Raji (cell line): ENCODE measurements around the gene PTPN1.

Source experiments
- POLR2A ChIP-seq: IDR thresholded peaks from 2 replicates; pipeline ENCODE4 v1.6.1; 2011; ENCODE audit warnings: low read depth, low read length, control low read depth; ENCODE audit not compliant: insufficient read depth

The PTPN1 gene

DNA sequence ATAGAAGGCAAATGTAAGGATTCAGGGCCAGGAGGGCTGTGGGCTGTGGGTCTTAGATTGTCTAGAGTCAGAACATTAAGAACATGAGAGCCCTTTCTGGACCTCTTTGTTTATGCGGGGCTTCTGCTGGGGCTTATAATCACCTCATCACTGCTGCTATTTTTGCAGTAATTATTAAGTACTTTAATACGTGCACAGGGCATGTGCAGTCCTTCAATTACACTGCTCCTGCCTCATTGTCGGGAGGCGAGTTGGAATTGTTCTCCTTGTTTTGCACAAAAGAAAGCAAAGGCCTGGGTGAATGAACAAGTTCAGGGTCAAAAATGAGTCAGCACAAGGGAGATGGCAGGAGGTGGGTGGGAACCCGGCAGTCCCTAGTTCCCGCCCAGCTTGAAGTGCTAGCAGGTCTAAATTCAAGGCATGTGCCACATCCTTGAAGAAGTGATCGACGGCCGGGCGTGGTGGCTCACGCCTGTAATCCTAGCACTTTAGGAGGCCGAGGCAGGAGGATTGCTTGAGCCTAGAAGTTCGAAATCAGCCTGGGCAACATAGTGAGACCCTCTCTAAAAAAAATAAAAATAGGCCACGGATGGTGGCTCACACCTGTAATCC, 34.4 kb upstream of the PTPN1 start:
- TF ChIP-seq POLR2A, result no peak

DNA sequence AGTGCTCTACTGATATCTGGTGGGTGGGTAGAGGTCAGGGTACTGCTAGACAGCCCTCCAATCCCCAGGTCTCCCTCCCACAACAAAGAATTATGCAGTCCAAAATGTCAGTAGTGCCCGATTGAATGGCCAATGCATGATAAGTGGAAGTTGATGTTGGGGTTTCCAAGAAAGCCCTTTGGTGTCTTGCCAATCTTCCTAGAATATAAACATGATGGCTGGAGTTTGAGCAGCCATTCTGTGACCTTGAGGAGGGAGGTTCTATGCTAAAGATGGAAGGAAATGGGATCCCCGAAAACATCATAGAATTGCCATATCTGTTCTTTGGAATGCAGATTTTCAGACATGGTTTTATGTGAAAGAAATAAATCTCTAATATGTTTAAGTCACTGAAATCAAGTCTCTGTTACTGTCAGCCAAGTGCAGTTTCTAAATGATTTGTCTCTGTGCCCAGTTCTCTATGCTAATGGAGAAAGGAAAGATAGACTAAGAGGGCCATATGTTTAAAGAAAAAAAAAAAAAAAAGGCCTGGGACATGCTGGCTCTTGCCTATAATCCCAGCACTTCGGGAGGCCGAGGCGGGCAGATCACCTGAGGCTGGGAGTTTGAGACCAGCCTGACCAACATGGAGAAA, 32.8 kb upstream of the PTPN1 start:
- TF ChIP-seq POLR2A, result no peak

DNA sequence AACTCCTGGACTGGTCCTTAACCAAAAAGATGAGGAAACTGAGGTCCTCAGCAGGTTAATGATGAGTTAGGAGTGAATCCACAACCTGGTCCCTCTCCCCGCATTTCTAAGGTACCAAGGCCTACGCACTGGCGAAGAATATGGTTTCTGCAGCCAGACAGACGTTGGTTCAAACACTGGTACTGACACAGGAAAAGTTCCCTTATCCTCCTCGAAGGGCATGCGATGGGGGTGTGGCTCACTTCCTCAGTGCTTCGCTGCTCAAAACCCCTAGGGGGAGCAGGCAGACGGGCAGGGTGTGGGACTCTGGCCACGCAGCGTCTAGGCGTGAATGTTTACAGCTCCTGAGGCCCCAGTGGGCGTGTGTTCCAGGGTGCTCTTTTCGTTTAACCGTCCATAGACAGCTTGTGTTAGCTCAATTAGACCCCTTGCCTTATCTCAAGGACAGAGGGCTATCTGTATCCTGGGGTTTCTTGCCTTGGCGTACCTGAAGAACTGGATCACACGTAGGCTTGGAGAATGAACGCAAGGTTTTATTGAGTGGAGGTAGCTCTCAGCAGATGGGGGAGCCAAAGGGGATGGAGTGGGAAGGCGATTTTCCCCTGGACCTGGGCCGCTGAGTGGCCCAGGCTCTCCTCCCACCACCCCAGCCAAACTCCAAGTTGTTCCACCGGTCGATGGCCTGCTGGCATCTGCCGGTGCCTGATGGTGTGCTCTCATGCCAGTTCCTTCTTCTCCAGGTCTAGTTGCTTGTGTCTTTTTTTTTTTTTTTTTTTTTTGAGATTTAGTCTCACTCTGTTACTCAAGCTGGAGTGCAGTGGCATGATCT, 31.8 kb upstream of the PTPN1 start:
- no peak for TF ChIP-seq POLR2A

DNA sequence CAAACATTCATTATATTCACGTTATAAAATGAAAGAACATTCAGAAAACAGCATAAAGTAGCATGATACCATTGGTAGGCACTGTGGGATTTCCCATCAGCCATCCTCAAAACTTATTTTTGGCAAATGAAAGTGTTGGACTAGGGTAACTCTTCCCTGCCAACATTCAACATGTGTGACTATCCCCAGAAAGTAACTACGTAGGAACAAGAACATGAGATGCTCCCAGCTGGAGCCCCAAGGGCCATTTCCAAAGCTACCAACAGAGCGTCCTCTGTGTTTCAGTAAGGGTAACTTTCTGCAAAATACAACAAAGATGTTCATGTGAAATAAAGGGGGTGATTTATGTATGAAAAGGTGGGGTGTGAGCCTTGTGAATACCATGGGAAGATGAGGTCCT, 28.4 kb upstream of the PTPN1 start:
- TF ChIP-seq POLR2A, result no peak

DNA sequence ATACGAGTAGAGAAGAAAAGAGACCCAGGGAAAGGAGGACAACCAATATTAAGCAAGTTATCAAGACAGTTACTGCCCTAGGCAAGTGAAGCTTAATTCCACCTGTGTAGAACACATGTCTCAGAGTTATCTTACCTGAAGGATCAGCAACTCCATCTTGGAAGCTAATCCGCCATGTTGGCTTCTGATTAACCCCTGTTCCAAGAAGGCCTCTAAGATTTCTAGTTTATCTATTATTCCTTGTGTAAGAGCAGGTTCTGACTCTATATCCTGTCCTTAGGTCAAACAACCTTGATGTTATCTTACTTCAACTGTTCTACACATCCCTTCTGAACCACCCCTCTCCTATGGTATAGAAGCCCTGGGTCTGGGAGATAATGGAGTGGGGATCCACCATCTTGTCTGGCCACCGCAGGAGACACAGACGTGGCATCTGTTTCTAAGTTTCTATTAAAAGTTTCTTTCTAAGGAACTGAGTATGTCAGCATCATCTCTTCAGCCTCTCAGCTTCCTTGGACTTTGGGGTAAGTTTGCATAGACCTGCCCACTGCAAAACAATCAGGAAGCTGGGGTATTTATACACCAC, 27.7 kb upstream of the PTPN1 start:
- TF ChIP-seq POLR2A, result no peak

DNA sequence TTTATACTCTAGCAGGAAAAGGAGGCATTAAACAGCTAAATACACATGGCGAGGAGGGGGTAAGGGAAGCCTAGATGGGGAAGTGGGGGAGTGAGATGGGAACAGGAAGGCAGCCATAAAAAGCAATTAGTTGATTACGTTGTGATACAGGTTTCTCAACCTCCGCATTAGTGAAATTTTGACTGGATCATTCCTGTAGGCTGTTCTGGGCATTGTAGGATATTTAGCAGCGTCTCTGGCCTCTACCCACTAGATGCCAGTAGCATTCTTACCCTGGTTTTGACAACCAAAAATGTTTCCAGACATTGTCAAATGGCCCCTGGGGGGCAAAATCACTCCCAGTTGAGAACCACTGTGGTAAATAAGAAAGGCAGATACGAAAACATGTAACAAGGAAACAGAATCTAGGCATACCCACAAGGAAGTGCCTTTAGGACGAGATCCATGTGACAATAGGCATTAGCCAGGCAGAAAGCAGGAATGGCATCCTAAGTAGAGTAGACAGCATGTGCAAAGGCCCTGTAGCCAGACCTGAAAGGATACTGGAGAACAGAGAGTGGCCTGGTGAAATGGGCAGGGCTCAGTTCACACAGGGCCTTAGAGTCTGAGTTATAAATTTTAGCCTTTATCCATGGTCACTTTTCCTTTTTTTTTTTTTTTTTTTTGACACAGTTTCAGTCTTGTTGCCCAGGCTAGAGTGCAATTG, 25.8 kb upstream of the PTPN1 start:
- no peak for TF ChIP-seq POLR2A

DNA sequence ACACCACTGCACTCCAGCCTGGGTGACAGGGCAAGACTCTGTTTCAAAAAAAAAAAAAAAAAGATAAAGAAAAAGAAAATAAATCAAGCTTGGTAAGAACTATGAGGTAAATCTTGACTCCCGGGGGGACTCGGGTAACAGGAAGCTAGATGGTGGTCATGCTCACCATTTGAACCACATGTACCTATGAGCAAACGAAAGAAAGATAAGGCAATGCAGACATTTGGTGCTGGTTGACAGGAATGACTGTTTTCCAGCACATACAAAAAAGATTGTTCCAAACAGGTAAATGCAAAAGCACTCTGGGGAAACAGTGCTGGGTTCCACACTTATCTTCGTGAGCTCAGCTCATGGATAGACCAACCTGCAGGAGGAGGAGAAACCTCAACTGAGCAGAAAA, 22.8 kb upstream of the PTPN1 start:
- no peak for TF ChIP-seq POLR2A

DNA sequence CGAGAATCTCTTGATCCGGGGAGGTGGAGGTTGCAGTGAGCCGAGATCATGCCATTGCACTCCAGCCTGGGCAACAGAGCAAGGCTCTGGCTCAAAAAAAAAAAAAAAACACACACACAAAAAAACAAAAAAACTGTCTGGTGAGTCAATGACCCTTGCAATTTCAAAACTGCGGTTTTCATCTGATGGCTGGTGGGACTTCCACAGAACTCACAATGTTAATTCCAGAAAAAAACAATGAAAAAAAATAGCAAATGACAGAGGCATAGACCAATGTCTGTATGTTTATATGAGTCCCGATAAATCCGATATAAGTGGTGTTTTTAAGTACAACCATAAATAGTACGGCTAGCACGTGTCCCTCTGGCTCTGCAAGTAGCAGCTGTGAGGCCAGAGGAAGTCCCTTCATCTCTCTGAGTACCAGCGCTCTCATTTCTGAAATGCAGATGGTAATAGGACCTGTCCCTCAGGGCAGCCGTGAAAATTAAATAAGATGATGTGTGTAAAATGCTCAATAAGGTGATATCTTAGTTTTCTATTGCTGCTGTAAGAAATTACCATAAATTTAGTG, 21.9 kb upstream of the PTPN1 start:
- no peak for TF ChIP-seq POLR2A

DNA sequence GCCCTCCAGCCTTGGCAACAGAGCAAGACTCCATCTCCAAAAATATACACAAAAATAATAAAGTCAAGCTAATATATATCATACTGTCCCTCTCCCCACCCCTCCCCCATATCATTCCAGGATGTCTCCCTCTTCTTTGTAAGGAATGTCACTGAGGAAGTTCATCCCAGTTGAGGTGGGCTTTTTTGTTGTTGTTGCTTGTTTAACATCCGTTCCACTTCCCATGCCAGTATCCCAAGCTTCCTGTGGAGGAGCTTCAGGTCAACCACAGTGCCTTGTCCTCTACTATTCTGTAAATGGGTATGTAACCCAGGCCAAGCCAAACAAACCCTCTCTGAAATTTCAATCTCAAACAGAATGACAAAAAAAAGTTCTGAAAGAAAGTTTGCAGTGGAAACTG, 19.0 kb upstream of the PTPN1 start:
- TF ChIP-seq POLR2A, result no peak

DNA sequence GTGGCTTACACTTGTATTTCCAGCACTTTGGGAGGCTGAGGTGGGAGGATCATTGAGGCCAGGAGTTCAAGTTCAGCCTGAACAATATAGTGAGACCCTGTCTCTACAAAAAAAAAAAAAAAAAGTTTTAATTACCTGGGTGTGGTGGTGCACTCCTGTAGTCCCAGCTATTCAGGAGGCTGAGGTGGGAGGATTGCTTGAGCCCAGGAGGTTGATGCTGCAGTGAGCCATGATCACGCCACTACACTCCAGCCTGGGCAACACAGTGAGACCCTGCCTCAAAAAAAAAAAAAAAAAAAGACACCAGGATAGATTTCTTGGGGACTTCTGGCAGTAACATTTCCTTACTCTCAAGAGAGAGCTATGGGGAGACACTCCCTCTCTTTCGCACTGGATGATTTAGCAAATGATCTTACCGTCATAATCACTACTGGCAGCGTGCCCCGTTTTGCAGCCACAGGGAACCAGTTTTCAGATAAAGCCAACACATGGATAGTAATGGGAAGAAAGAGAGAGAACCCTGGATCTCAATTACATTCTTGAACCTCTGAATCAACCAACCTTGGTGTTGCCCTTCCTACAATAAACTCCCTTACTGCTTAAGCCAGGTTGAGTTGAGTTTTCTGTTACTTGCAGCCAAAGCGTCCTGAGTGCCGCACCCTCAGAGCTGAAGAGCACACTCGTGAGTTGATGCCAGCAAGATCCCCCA, 18.1 kb upstream of the PTPN1 start:
- TF ChIP-seq POLR2A, result no peak

DNA sequence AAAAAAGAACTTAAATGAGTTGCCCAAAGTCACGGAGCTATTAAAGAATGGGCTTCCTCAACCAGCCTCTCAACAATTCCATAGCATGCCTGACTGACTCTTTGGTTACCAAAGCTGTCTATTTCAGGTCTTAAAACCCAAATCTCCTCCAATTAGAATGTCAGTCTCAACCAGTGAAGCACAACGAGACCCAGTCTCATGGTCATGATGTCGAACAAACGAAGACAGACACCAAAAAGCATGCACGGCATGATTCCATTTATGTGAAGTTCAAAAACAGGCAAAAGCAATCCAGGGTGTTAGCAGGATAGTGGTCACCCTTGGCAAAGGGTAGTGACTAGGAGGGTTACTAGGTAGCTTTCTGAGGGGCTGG, 16.3 kb upstream of the PTPN1 start:
- no peak for TF ChIP-seq POLR2A

DNA sequence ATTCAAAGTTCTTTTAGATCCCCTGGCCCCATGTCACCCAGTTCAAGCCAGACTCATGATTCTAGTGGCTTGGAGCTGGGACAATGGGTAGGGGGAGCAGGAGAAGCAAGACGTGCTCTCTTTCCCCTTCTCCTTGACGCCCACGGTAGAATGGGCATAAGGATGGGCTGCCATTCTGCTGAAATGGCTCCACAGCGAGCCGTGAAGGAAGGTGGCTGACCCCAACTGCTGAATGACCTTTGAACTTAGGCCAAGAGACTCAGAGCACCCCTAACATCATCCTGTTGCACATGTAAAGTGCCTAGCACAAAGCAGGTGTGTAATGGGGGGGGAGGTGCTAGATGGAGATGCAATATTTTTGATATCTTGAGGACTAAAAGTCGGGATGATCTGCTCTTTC, 15.8 kb upstream of the PTPN1 start:
- TF ChIP-seq POLR2A, result no peak

DNA sequence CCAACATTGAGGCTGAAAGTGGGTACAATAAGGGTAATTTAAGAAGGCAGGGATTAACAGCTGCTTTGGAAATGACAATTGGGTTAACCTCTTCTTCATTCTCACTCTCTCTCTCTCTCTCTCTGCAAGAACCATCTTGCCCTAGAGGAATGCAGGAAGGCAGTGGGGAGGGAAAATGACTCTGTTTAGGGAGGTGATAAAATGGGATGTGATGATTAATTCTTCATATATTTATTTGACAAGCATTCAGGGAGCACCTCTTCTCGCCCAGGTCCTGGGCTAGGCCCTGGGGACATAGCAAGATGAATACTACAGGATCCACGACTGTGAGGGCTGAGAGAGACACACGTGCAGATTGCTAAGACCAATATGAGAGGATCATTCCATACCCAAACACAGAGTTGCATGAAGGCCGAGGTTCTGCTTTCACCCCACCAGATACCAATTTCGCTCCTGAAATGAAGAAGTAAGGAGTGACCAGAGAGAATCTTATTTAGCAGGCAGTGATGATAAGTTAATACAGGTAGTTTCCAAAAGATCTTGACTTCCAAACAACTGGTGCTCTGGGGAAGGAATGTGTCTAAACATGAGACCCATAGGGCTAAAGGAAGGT, 13.3 kb upstream of the PTPN1 start:
- no peak for TF ChIP-seq POLR2A
